Testis (tissue), 3 donors: ENCODE data around the gene GALNT7. TPM values are rescaled to one million over a fixed set of nuclear protein-coding genes. Genes with fewer than 3 reads are reported as not detected.

Experiments
- DNase-seq: peaks from one replicate; pipeline ENCODE4 v3.0.0-alpha.2; 2019
- H3K27ac ChIP-seq, 2 donors: fragments of 200-600 bp; sonication (generic); one replicate each; pipeline ENCODE4 v1.5.1; 2019
- H3K27me3 ChIP-seq: fragments of 200-600 bp; sonication (generic); one replicate; pipeline ENCODE4 v1.5.1; 2019
- H3K36me3 ChIP-seq: fragments of 200-600 bp; sonication (generic); one replicate; pipeline ENCODE4 v1.5.1; 2017; ENCODE audit warnings: low read depth; ENCODE audit errors: missing control alignments
- H3K4me1 ChIP-seq: fragments of 200-600 bp; sonication (generic); one replicate; pipeline ENCODE4 v1.5.1; 2019
- H3K4me3 ChIP-seq, 2 donors: fragments of 200-600 bp; sonication (generic); one replicate each; pipeline ENCODE4 v1.5.1; 2017 to 2019
- H3K9me3 ChIP-seq: fragments of 200-600 bp; sonication (generic); one replicate; pipeline ENCODE4 v1.5.1; 2017
- CTCF ChIP-seq, 3 experiments: fragments of 450-650 bp in 2 of 3; fragments of 200-600 bp in 1 of 3; sonication (generic) in 1 of 3; IDR thresholded peaks; one replicate each; pipeline ENCODE4 v1.5.1; 2016 to 2019; ENCODE audit warnings: antibody characterized with exemption in 3 of 3, mild to moderate bottlenecking in 2 of 3, moderate library complexity in 1 of 3
- POLR2A ChIP-seq: fragments of 450-650 bp; IDR thresholded peaks from one replicate; pipeline ENCODE4 v1.6.1; 2017; ENCODE audit warnings: antibody characterized with exemption, mild to moderate bottlenecking, moderate library complexity
- WGBS, 2 donors: methylation state at CpG; one replicate each; pipeline ENCODE4 v1.1.5; 2018; 5-methylcytosine and 5-hydroxymethylcytosine counted together
- intact Hi-C: fragments of 100-400 bp; cut with DNase I; formaldehyde crosslinking; loops from one replicate; pipeline ENCODE4 v1.15.1; 2023; ENCODE audit warnings: low total_unique reads
- polyA plus RNA-seq: library from polyadenylated mRNA; stranded (reverse); fragments of 350-450 nt; fragmentation: Illumina TruSeq; extraction: RNeasy Lipid Tissue Mini Kit (QIAGEN cat#74804); gene quantifications from one replicate; pipeline ENCODE4 v1.2.3, GENCODE V29; 2014; ENCODE audit warnings: low read depth, low replicate concordance; ENCODE audit not compliant: insufficient read depth
- total RNA-seq, 2 donors: library from RNA; depleted of rRNA; stranded (reverse); fragments of >200 nt; gene quantifications; one replicate each; pipeline ENCODE4 v1.2.3, GENCODE V29; 2016

GALNT7 gene
- total and polyA plus RNA-seq, 3 donors from 2014 or later, result 18.0 to 32.0 (median 28.8) TPM

- intact Hi-C loops, result no loop called here
- H3K27me3 ChIP-seq, result no peaks in the 10 kb centered on the region
- 0% methylated on average over 22 of the region's 41 CpGs; no CpG with 5 or more reads in 1 of the 2 donors for WGBS, 2 donors
- H3K27ac ChIP-seq, result peak overlapping the region; percentile 93 to 98
- H3K36me3 ChIP-seq, result no peaks in the 10 kb centered on the region
- TF ChIP-seq POLR2A (no peak), CTCF (IDR thresholded peaks at IDR 0.05) (no peak)
- DNase-seq, result no peak
- H3K9me3 ChIP-seq, result no peaks in the 10 kb centered on the region
- H3K4me3 ChIP-seq, result peak overlapping the region; percentile 89
- peaks cover 5% of the 10 kb centered on the region for H3K4me1 ChIP-seq
Observed at GRCh38 chr4:173169178-173169427, 492 bp downstream of the GALNT7 start.

GRCh38 chr4:173169428-173170181, 994 bp downstream of the GALNT7 start:
- Histone ChIP-seq H3K27me3 (no peaks in the 10 kb centered on the region), H3K36me3 (no peaks in the 10 kb centered on the region), H3K27ac (peak overlapping the region; percentile 93 to 98), H3K4me3 (peak overlapping the region; percentile 89), H3K9me3 (no peaks in the 10 kb centered on the region), H3K4me1 (peaks cover 5% of the 10 kb centered on the region)
- DNase-seq, result peak; percentile 73
- intact Hi-C loops, result no loop called here
- no peak for TF ChIP-seq POLR2A
- WGBS, 2 donors, result 0 to 1% methylated on average over 1 to 65 of the region's 92 CpGs

- intact Hi-C loops, result no loop called here
- 3 to 4% methylated on average over 12 to 13 of the region's 13 CpGs for WGBS, 2 donors
- DNase-seq, result no peak
Observed at GRCh38 chr4:173170182-173170778, 1.7 kb downstream of the GALNT7 start.

GRCh38 chr4:173171098-173171497, 2.5 kb downstream of the GALNT7 start:
- Histone ChIP-seq H3K4me1 (peaks cover 5% of the 10 kb centered on the region), H3K36me3 (no peaks in the 10 kb centered on the region), H3K9me3 (no peaks in the 10 kb centered on the region), H3K4me3 (no peak overlapping the region), H3K27me3 (no peaks in the 10 kb centered on the region), H3K27ac (no peak overlapping the region)
- TF ChIP-seq CTCF (IDR thresholded peaks at IDR 0.05) (peak in 1 of 3 experiments; percentile 13), POLR2A (no peak)
- intact Hi-C loops, result no loop called here
- WGBS, 2 donors, result 26 to 44% methylated on average over 2 of the region's 2 CpGs
- no peak for DNase-seq

More at GRCh38 chr4:173170182-173170778, 1.7 kb downstream of the GALNT7 start:
- no peaks in the 10 kb centered on the region for H3K27me3 ChIP-seq
- peak overlapping the region; percentile 93 to 98 for H3K27ac ChIP-seq
- peaks cover 5% of the 10 kb centered on the region for H3K4me1 ChIP-seq
- TF ChIP-seq POLR2A (no peak), CTCF (IDR thresholded peaks at IDR 0.05) (no peak)
- no peaks in the 10 kb centered on the region for H3K9me3 ChIP-seq
- peak overlapping the region; percentile 89 for H3K4me3 ChIP-seq
- H3K36me3 ChIP-seq, result no peaks in the 10 kb centered on the region

GRCh38 chr4:173171987-173172386, 3.4 kb downstream of the GALNT7 start:
- Histone ChIP-seq H3K4me3 (no peak overlapping the region), H3K27me3 (no peaks in the 10 kb centered on the region), H3K27ac (no peak overlapping the region), H3K9me3 (no peaks in the 10 kb centered on the region), H3K36me3 (no peaks in the 10 kb centered on the region), H3K4me1 (peaks cover 5% of the 10 kb centered on the region)
- WGBS, 2 donors, result 65 to 67% methylated on average over 8 of the region's 8 CpGs
- intact Hi-C loops, result no loop called here
- no peak for DNase-seq
- TF ChIP-seq POLR2A, result no peak
- TF ChIP-seq CTCF (IDR thresholded peaks at IDR 0.05), result no peak
